ENCODE results near the gene FAM120B.

Gene FAM120B

DNA sequence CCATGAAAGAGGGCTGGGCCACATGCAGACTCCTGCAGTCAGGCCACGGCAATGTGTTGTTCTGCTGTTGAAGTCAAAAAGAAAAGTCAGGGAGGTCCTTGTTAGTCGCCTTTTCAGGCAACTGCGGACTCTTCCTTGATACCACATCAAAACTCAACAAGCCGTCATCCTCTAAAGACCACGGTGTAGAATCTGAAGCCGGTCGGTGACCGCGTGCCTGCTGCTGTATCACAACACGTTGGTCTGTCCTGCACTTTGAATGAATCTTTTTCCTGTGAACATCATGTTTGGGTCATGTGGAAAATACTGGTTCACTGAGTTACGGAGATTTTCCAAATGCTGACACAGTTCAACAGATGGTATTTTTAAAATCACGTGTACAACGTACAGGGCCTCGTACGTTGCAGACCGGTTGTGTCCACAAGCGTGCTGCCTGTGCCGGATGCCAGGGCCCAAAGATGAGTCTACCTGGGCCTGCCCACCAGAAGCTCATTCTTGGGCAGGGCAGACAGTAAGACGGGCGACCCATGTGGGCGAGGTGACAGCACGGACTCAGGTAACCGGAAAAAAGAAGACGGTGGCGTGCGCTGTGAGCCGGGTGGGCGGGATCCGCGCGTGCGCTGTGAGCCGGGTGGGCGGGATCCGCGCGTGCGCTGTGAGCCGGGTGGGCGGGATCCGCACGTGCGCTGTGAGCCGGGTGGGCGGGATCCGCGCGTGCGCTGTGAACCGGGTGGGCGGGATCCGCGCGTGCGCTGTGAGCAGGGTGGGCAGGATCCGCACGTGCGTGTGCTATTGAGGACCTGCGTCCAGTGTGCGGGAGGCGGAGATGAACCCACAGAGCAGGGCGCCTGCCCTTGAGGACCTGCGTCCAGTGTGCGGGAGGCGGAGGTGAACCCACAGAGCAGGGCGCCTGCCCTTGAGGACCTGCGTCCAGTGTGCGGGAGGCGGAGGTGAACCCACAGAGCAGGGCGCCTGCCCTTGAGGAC lies 114.5 kb downstream of the FAM120B start:
- TF ChIP-seq POLR2AphosphoS5 (IDR thresholded peaks at IDR 0.05; ENCODE audit: borderline replicate concordance, low read depth, low read length) (no peak), FOXP2 (optimal IDR thresholded peaks at IDR 0.05; ENCODE audit: control extremely low read depth, extremely low read length, insufficient read depth) (no peak), EZH2 (IDR thresholded peaks at IDR 0.05) (no peak)
- no peaks in the 10 kb centered on the region for H3K36me3 ChIP-seq (ENCODE audit: insufficient read depth, low read length)
- H3K9ac ChIP-seq (ENCODE audit: insufficient read length) = no peak overlapping the region
- DNase-seq (ENCODE audit: low read depth, low spot score) = no peak
- H3K27ac ChIP-seq = no peak overlapping the region
- H3K4me3 ChIP-seq = no peak overlapping the region
- H3K9me3 ChIP-seq (ENCODE audit: low read depth, low read length) = no peaks in the 10 kb centered on the region

DNA sequence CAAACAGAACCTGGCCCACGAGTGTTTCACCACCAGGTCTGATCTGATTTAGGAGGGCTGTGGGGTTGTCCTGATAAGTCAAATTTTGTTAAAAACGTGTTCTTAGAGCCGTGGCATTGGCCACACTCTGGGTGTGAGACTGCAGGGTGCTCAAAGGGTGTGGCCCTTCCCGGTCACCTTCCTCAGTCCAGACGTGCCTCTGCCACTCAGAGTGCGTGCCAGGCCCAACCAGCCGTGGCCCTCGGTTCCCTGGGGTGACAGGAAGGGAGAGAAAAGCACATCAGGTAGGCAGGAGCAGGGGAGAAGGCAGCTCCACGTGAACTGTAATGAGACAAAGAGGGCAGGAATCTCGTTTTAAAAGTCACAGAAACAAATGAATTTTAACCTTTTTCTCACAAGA lies 115.4 kb downstream of the FAM120B start:
- no peak overlapping the region for H3K4me3 ChIP-seq
- no peak for TF ChIP-seq FOXP2 (optimal IDR thresholded peaks at IDR 0.05; ENCODE audit: control extremely low read depth, extremely low read length, insufficient read depth)
- DNase-seq (ENCODE audit: low read depth, low spot score) = no peak
- H3K9ac ChIP-seq (ENCODE audit: insufficient read length) = no peak overlapping the region
- no peaks in the 10 kb centered on the region for H3K9me3 ChIP-seq (ENCODE audit: low read depth, low read length)
- no peaks in the 10 kb centered on the region for H3K36me3 ChIP-seq (ENCODE audit: insufficient read depth, low read length)
- no peak overlapping the region for H3K27ac ChIP-seq

DNA sequence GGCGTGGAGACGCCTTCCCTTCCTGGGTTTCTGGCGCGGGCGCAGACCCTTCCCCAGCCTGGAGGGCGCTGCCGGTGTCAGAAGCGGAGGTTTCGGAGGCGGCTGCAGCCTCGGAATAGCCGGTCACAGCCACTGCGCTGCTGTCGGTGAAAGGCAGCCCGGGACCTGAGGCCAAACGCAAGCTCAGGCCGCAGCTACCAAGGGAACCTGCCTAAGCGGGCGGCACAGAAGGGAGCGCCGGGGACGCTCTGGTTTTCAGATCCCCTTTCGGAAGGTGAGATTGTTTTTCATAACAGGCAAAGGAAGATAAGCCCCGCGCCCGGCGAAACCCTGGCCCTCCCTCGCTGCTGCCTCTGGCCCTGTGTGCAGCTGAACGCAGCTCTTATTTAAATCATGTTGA lies 116.5 kb downstream of the FAM120B start:
- TF ChIP-seq EZH2 (IDR thresholded peaks at IDR 0.05) = no peak
- no peak for TF ChIP-seq FOXP2 (optimal IDR thresholded peaks at IDR 0.05; ENCODE audit: control extremely low read depth, extremely low read length, insufficient read depth)
- no peak for TF ChIP-seq POLR2AphosphoS5 (IDR thresholded peaks at IDR 0.05; ENCODE audit: borderline replicate concordance, low read depth, low read length)
- Histone ChIP-seq H3K4me3 (no peak overlapping the region), H3K36me3 (ENCODE audit: insufficient read depth, low read length) (no peaks in the 10 kb centered on the region), H3K27ac (no peak overlapping the region), H3K9ac (ENCODE audit: insufficient read length) (no peak overlapping the region), H3K9me3 (ENCODE audit: low read depth, low read length) (no peaks in the 10 kb centered on the region)
- DNase-seq (ENCODE audit: low read depth, low spot score) = no peak

DNA sequence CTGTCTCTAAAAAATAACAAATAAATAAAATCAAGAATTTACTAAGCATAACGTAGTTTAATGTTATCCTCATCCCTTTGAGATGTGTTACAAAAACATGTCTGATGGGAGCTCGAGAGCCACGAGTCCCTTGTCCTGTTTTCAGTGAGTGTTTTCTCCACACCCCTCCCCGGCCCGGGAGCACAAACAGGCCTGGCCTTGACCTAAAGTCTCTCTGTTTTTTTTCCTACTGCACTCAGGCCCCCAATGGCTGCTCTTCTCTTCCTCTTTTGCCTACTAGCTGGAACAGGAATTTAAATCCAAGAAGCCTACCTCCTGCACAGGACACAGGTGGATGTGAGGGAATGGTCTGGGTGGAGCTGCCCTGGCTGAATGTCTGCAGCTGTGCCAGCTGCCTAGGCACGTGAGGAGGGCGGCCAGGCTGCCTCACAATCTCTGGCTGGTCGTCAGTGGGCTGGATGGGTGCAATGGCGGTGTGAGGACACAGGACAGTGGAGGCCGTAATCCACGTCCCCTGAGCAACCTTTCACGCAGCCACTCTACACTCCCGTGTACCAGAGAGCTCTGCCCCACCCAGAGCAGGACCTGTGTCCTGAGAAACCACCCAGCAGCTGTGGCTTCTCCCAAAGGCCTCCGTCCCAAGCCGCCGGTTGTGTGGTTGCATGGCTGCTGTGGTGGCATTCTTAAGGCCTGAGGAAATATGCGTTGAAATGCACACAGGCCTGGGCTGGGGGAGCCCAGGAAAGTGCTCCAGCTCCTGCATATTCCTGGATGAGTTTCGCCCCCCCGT lies 117.5 kb downstream of the FAM120B start:
- TF ChIP-seq FOXP2 (optimal IDR thresholded peaks at IDR 0.05; ENCODE audit: control extremely low read depth, extremely low read length, insufficient read depth) (no peak), EZH2 (IDR thresholded peaks at IDR 0.05) (no peak), POLR2AphosphoS5 (IDR thresholded peaks at IDR 0.05; ENCODE audit: borderline replicate concordance, low read depth, low read length) (no peak)

DNA sequence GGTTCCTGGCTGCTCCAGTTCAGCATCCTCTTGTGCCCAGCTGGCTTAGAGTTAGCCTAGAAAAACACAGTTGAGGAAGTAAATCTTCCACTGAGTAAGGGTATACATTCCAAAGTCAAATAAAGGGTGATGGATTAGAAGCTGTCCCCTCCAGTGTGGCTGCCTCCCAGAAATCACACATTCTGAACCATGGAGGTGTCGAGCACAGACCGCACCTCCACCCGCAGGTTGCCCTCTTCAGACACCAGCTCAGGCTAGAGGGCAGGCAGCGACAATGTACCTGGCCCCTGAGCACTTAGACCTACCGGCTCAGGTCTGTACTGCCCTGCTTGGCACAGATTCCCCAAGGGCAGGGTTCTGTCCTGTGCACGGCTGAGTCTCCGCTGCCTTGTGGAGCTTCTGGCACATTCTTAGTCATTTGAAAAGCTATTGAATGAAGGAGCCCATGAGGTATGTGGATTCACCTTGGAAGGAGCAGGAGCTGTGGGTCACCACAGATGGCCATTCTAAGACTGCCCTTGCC lies 118.1 kb downstream of the FAM120B start:
- Histone ChIP-seq H3K27ac (no peak overlapping the region), H3K36me3 (ENCODE audit: insufficient read depth, low read length) (no peaks in the 10 kb centered on the region), H3K9ac (ENCODE audit: insufficient read length) (no peak overlapping the region), H3K4me3 (no peak overlapping the region), H3K9me3 (ENCODE audit: low read depth, low read length) (no peaks in the 10 kb centered on the region)
- TF ChIP-seq POLR2AphosphoS5 (IDR thresholded peaks at IDR 0.05; ENCODE audit: borderline replicate concordance, low read depth, low read length) = no peak
- no peak for TF ChIP-seq FOXP2 (optimal IDR thresholded peaks at IDR 0.05; ENCODE audit: control extremely low read depth, extremely low read length, insufficient read depth)
- TF ChIP-seq EZH2 (IDR thresholded peaks at IDR 0.05) = no peak
- no peak for DNase-seq (ENCODE audit: low read depth, low spot score)

More for the DNA sequence above, 117.5 kb downstream of the FAM120B start:
- H3K4me3 ChIP-seq = no peak overlapping the region
- no peak overlapping the region for H3K27ac ChIP-seq
- no peaks in the 10 kb centered on the region for H3K36me3 ChIP-seq (ENCODE audit: insufficient read depth, low read length)
- no peak overlapping the region for H3K9ac ChIP-seq (ENCODE audit: insufficient read length)
- H3K9me3 ChIP-seq (ENCODE audit: low read depth, low read length) = no peaks in the 10 kb centered on the region
- DNase-seq (ENCODE audit: low read depth, low spot score) = no peak

DNA sequence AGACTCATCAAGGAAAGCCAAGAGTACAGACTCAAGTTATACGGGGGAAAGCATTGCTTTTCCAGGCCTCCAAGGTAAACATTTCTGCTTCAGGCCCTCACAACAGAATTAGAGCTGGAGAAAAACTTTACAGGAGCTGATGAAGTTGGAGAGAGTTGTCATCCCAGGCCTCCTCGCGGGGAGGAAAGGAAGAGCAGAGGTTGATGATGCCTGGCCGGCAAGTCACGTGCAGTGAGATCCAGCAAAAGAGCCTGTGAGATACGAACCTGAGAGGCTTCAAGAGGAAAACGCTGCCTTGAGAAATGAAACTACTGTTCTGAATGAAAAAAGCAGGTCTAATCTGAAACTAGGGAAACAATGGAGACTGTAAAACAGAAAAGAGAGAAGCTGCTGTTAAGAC lies 122.9 kb downstream of the FAM120B start:
- Histone ChIP-seq H3K36me3 (ENCODE audit: insufficient read depth, low read length) (no peaks in the 10 kb centered on the region), H3K27ac (no peak overlapping the region)
- no peak for DNase-seq (ENCODE audit: low read depth, low spot score)

DNA sequence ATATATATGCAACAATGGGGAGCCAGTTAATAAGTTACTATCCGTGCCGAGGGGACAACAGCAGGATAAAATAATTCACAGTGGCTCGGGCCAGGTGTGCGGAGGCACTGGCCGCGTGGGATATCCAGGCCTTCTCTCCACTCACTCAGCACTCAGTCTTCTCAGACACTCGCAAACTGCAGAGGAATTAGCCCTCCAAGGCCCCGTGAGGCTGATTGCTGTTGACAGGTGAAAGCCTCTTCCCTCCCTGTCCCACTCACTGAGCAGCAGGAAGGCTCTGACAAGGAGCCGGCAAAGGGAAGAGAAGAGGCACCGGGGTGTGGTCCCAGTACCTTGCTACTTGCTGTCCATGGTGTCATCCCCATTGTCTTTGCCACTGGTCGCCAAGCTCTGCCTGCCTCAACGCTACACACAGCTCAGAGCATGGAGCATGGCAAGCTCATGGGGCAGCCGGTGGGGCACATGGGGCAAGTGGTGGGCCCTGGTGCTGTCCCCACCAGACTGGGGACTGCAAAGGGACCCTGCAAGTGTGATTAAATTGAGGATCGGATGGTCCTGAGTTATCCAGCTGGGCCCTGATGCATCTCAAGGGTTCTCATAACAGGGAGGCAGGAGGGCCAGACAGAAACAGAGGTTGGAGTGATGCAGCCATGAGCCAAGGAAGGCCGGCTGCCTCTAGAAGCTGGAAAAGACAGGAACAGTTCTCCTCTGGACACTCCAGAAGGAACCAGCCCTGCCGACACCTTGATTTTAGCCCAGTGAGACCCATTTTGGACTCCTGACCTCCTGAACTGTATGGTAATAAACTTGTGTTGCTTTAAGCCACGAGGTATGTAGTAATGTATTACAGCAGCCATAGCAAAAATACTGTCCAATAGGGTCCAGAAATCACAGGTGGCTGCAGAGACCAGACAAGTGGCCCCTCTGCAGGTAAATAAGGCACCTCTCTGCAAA lies 126.9 kb downstream of the FAM120B start:
- Histone ChIP-seq H3K27ac (no peak overlapping the region), H3K9ac (ENCODE audit: insufficient read length) (no peak overlapping the region), H3K9me3 (ENCODE audit: low read depth, low read length) (no peaks in the 10 kb centered on the region), H3K36me3 (ENCODE audit: insufficient read depth, low read length) (no peaks in the 10 kb centered on the region), H3K4me3 (no peak overlapping the region)
- TF ChIP-seq EZH2 (IDR thresholded peaks at IDR 0.05) (no peak), POLR2AphosphoS5 (IDR thresholded peaks at IDR 0.05; ENCODE audit: borderline replicate concordance, low read depth, low read length) (no peak), FOXP2 (optimal IDR thresholded peaks at IDR 0.05; ENCODE audit: control extremely low read depth, extremely low read length, insufficient read depth) (no peak)
- DNase-seq (ENCODE audit: low read depth, low spot score) = no peak

More for the DNA sequence above, 122.9 kb downstream of the FAM120B start:
- Histone ChIP-seq H3K9me3 (ENCODE audit: low read depth, low read length) (no peaks in the 10 kb centered on the region), H3K9ac (ENCODE audit: insufficient read length) (no peak overlapping the region), H3K4me3 (no peak overlapping the region)
- no peak for TF ChIP-seq POLR2AphosphoS5 (IDR thresholded peaks at IDR 0.05; ENCODE audit: borderline replicate concordance, low read depth, low read length)
- TF ChIP-seq EZH2 (IDR thresholded peaks at IDR 0.05) = no peak
- TF ChIP-seq FOXP2 (optimal IDR thresholded peaks at IDR 0.05; ENCODE audit: control extremely low read depth, extremely low read length, insufficient read depth) = no peak

All from SK-N-MC (cell line).